Neural progenitor cell (in vitro differentiated cells): ENCODE data around the gene LINGO1.

ENCODE experiments used
- EZH2 ChIP-seq: fragments of 200-600 bp; sonication (generic); IDR thresholded peaks from 2 replicates; pipeline ENCODE4 v1.6.1; 2017; ENCODE audit warnings: antibody characterized with exemption, mild to moderate bottlenecking, moderate library complexity
- TF ChIP-seq, protein P1 (sequence below): fragments of 200-600 bp; sonication (generic); IDR thresholded peaks from 2 replicates; pipeline ENCODE4 v1.5.1; 2017; ENCODE audit warnings: antibody characterized with exemption, mild to moderate bottlenecking

DNA sequence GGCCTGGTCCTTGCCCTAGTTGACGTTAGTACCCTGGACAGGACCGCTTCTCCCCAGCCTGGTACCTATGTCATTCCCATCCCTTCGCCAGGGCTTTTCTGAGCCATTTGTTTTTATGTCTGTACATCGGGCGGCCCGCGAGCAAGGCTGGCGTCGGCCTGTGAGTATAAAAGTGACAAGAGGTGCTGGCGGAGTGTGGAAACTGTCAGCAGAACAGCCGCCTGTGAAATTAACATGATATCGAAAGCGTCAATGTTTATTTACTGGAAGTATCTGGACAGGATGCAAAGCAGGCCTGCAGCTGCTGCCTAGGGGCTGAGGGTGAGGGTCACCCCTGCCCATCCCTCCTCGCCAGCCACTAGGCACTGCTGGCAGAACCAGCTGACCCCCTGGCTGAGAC lies 33.4 kb downstream of the LINGO1 start:
- TF ChIP-seq, protein P1, sequence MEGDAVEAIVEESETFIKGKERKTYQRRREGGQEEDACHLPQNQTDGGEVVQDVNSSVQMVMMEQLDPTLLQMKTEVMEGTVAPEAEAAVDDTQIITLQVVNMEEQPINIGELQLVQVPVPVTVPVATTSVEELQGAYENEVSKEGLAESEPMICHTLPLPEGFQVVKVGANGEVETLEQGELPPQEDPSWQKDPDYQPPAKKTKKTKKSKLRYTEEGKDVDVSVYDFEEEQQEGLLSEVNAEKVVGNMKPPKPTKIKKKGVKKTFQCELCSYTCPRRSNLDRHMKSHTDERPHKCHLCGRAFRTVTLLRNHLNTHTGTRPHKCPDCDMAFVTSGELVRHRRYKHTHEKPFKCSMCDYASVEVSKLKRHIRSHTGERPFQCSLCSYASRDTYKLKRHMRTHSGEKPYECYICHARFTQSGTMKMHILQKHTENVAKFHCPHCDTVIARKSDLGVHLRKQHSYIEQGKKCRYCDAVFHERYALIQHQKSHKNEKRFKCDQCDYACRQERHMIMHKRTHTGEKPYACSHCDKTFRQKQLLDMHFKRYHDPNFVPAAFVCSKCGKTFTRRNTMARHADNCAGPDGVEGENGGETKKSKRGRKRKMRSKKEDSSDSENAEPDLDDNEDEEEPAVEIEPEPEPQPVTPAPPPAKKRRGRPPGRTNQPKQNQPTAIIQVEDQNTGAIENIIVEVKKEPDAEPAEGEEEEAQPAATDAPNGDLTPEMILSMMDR: no peak
- no peak for TF ChIP-seq EZH2
